Activated T-cell treated with anti-CD3 and anti-CD28 coated beads for 1 hour (primary cell): ENCODE data around the gene GPD1.

ENCODE experiments used
- DNase-seq: peaks from one replicate; pipeline ENCODE4 v3.0.0-alpha.2; 2020; ENCODE audit warnings: low read depth

The GPD1 gene

GRCh38 chr12:50101663-50102062, 2.1 kb upstream of the GPD1 start:
- DNase-seq: no peak

GRCh38 chr12:50102131-50102531, 1.7 kb upstream of the GPD1 start:
- no peak for DNase-seq

GRCh38 chr12:50102646-50103309, 1.0 kb upstream of the GPD1 start:
- DNase-seq: no peak

- no peak for DNase-seq
Observed at GRCh38 chr12:50103351-50103750, 457 bp upstream of the GPD1 start.

- DNase-seq: no peak
Observed at GRCh38 chr12:50104417-50105366, 884 bp downstream of the GPD1 start.

- no peak for DNase-seq
Observed at GRCh38 chr12:50105913-50106450, 2.2 kb downstream of the GPD1 start.

GRCh38 chr12:50106907-50107306, 3.1 kb downstream of the GPD1 start:
- no peak for DNase-seq

GRCh38 chr12:50107416-50108268, 3.8 kb downstream of the GPD1 start:
- DNase-seq: no peak

- no peak for DNase-seq
Observed at GRCh38 chr12:50109319-50109718, 5.5 kb downstream of the GPD1 start.

- no peak for DNase-seq
Observed at GRCh38 chr12:50110127-50110761, 6.4 kb downstream of the GPD1 start.

- no peak for DNase-seq
Observed at GRCh38 chr12:50110762-50111351, 7.0 kb downstream of the GPD1 start.

GRCh38 chr12:50111395-50111692, 7.5 kb downstream of the GPD1 start:
- DNase-seq: no peak

GRCh38 chr12:50111693-50112455, 8.1 kb downstream of the GPD1 start, which contains the start of gene COX14:
COX14 (plus strand) TSS chr12:50112236; CDS start chr12:50120044, 7,808 bp downstream.
- DNase-seq: peak; percentile 97

- no peak for DNase-seq
Observed at GRCh38 chr12:50112456-50113218, 8.8 kb downstream of the GPD1 start.

- DNase-seq: no peak
Observed at GRCh38 chr12:50117057-50117622, 13.3 kb downstream of the GPD1 start.

GRCh38 chr12:50119387-50119786, 15.6 kb downstream of the GPD1 start:
- DNase-seq: no peak

GRCh38 chr12:50120521-50120920, 16.7 kb downstream of the GPD1 start:
- no peak for DNase-seq

GRCh38 chr12:50120953-50121352, 17.1 kb downstream of the GPD1 start:
- no peak for DNase-seq

GRCh38 chr12:50121641-50122040, 17.8 kb downstream of the GPD1 start:
- DNase-seq: no peak
